Measurements from ENCODE around the gene MATCAP1. TPM values are rescaled to one million over a fixed set of nuclear protein-coding genes. Genes with fewer than 3 reads are reported as not detected.

The MATCAP1 gene
- total and polyA plus RNA-seq, 2 of the 13 experiments (the other 11 are each of a cell fraction or from before 2014, with no cell fraction given), result 11.2 to 24.5 TPM

- no peak; the same call in 1 of the 2 replicates for TF ChIP-seq BCL3 (CRISPR knock-in tag; IDR thresholded peaks at IDR 0.05)
- TF ChIP-seq ZNF652 (CRISPR knock-in tag; IDR thresholded peaks at IDR 0.05; ENCODE audit: borderline replicate concordance, low read depth), result 0 out of 2 replicates have a peak, but pooled peaks have one; percentile 41
- TF ChIP-seq DRAP1 (CRISPR knock-in tag; IDR thresholded peaks at IDR 0.05), result peak; percentile 65
- TF ChIP-seq SNAPC4 (CRISPR knock-in tag; IDR thresholded peaks at IDR 0.05), result no peak; the same call in 1 of the 2 replicates
- TF ChIP-seq ETS1 (CRISPR knock-in tag; IDR thresholded peaks at IDR 0.05), result peak; percentile 85; the same call in 1 of the 2 replicates
- TF ChIP-seq ZBTB20 (CRISPR knock-in tag; IDR thresholded peaks at IDR 0.05; ENCODE audit: borderline replicate concordance, low read depth), result peak; percentile 41; the same call in 1 of the 2 replicates
- peak; percentile 57; the same call in 1 of the 2 replicates for TF ChIP-seq BORCS8-MEF2B (CRISPR knock-in tag; IDR thresholded peaks at IDR 0.05)
- TF ChIP-seq XBP1 (CRISPR knock-in tag; IDR thresholded peaks at IDR 0.05), result no peak
- TF ChIP-seq ZNF816 (CRISPR knock-in tag; IDR thresholded peaks at IDR 0.05; ENCODE audit: borderline replicate concordance), result no peak
- TF ChIP-seq THRA (CRISPR knock-in tag; IDR thresholded peaks at IDR 0.05; ENCODE audit: borderline replicate concordance), result peak; percentile 51; the same call in 1 of the 2 replicates
- TF ChIP-seq ZNF772 (CRISPR knock-in tag; IDR thresholded peaks at IDR 0.05), result peak; percentile 72; the same call in 1 of the 2 replicates
- TF ChIP-seq JARID2 (CRISPR knock-in tag; IDR thresholded peaks at IDR 0.05; ENCODE audit: insufficient replicate concordance), result peak; percentile 52
- 0 out of 2 replicates have a peak, but pooled peaks have one; percentile 38 for TF ChIP-seq ZNF230 (CRISPR knock-in tag; IDR thresholded peaks at IDR 0.05)
- TF ChIP-seq ZNF160 (CRISPR knock-in tag; IDR thresholded peaks at IDR 0.05), result peak; percentile 91
- no peak for TF ChIP-seq TCF12 (IDR thresholded peaks at IDR 0.05)
- peak; percentile 72; the same call in 1 of the 2 replicates for TF ChIP-seq TCF12 (CRISPR knock-in tag; IDR thresholded peaks at IDR 0.05)
- TF ChIP-seq MIER2 (CRISPR knock-in tag; IDR thresholded peaks at IDR 0.05), result peak; percentile 60; the same call in 1 of the 2 replicates
Measured at GRCh38 chr16:67191995-67192681, 8.4 kb upstream of the MATCAP1 start, which contains the start of gene E2F4 (continued).

All from HepG2 (cell line).